ENCODE results near the gene DDX25. TPM values are rescaled to one million over a fixed set of nuclear protein-coding genes. Genes with fewer than 3 reads are reported as not detected.
A peak's percentile ranks its signal among the peaks of the same experiment; 100 is the strongest.

Gene DDX25
- total and polyA plus RNA-seq, 9 of the 15 experiments (the other 6 are each of a cell fraction or from before 2014, with no cell fraction given): not detected

DNA sequence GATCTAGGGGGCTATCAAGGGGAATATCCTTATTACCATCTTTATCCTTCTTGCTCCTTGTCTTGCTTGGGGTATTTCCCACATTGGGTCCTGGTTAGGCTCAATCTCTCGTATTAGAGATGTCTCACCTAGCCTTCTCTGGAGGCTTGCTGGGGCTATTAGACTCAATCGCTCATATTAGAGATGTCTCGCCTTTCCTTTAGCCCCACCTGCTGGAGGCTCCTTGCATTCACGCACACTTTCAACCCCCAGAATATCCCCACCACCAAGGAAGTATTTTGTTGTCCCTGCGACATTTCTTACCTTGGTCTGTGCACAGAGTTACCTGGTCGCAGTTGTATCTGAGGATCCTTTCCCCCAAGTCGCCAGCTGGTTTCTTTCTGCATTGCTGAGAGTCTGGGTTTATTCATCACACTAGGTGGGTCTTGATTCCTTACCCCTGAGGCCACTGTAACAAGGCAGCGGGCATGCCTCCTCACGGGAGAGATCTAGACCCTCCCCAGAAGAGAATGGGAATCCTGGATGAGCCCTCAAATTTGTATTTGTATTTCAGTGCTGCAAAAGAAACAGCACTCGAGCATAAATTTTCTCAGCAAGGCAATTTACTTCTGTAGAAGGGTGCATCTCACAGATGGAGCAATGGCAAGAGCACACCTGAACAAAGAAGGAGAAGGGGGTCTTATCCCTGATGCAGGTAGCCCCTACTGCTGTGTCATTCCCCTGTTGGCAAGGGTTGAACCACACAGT lies 32.7 kb upstream of the DDX25 start:
- H4K20me1 ChIP-seq (replicated peaks; ENCODE audit: control insufficient read depth, insufficient read depth, low read length): no peaks in the 10 kb centered on the region
- intact Hi-C loops (cut with micrococcal nuclease) (loop anchor here (5.0 kb wide), 4 partner anchors 99 to 909 kb away; partner anchors contain the start of gene CHEK1), in situ Hi-C loops (cut with MboI) (loop anchor here (10.0 kb wide), 2 partner anchors 317 to 447 kb away; no protein-coding TSS in a partner anchor)
- ChIA-PET CTCF (ENCODE audit: low intra/inter-chr PET ratio) (interaction anchor here (0.6 to 1.3 kb wide), 3 partner anchors 148 to 910 kb away, joined by 3 to 5 read pairs (median 3); no protein-coding TSS in a partner anchor), POLR2A (no interaction called here)
- DNase-seq (ENCODE audit: extremely low read depth in 1 of 4, low spot score in 3 of 4) (peak; percentile 24 to 55 (median 40)), ATAC-seq (peak; percentile 75), FAIRE-seq (peak; percentile 40)
- H3K4me3 ChIP-seq: no peak overlapping the region
- H2AFZ ChIP-seq (ENCODE audit: low read depth, low read length): no peak overlapping the region
- H3K79me2 ChIP-seq (ENCODE audit: control insufficient read depth, insufficient read depth, low read length): no peaks in the 10 kb centered on the region
- no peaks in the 10 kb centered on the region for H3K27me3 ChIP-seq (ENCODE audit: control insufficient read depth in 2 of 2, insufficient read depth in 2 of 2, low read length in 2 of 2)
- no peak overlapping the region for H3K9ac ChIP-seq (ENCODE audit: insufficient read depth in 1 of 2, low read depth in 2 of 2, low read length in 2 of 2)
- no peaks in the 10 kb centered on the region for H3K9me1 ChIP-seq (ENCODE audit: control insufficient read depth, insufficient read depth, low read length)
- 16% methylated on average over 10 of the region's 10 CpGs for WGBS (ENCODE audit: insufficient coverage, low coverage, missing lambda C conversion rate)
- peaks cover 0 to 3% of the 10 kb centered on the region in 2 experiments; a peak in 2 of 5 replicates for H3K4me1 ChIP-seq (replicated peaks in 1 of 2; ENCODE audit: control insufficient read depth in 2 of 2, insufficient read depth in 2 of 2, low read length in 2 of 2)
- no peak overlapping the region for H3K27ac ChIP-seq (ENCODE audit: extremely low read depth, low read depth, low read length)
- H3K36me3 ChIP-seq (ENCODE audit: control insufficient read depth, insufficient read depth, low read length): no peaks in the 10 kb centered on the region
- BruUV-seq (replicated peaks): no TSS peak
- H3K9me3 ChIP-seq (replicated peaks; ENCODE audit: control insufficient read depth, insufficient read depth, low read depth, low read length): no peaks in the 10 kb centered on the region; the same call in 1 of the 2 replicates
- H3K4me2 ChIP-seq (ENCODE audit: insufficient read depth, low read length): no peak overlapping the region
- TF ChIP-seq, protein P1, sequence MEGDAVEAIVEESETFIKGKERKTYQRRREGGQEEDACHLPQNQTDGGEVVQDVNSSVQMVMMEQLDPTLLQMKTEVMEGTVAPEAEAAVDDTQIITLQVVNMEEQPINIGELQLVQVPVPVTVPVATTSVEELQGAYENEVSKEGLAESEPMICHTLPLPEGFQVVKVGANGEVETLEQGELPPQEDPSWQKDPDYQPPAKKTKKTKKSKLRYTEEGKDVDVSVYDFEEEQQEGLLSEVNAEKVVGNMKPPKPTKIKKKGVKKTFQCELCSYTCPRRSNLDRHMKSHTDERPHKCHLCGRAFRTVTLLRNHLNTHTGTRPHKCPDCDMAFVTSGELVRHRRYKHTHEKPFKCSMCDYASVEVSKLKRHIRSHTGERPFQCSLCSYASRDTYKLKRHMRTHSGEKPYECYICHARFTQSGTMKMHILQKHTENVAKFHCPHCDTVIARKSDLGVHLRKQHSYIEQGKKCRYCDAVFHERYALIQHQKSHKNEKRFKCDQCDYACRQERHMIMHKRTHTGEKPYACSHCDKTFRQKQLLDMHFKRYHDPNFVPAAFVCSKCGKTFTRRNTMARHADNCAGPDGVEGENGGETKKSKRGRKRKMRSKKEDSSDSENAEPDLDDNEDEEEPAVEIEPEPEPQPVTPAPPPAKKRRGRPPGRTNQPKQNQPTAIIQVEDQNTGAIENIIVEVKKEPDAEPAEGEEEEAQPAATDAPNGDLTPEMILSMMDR (IDR thresholded peaks at IDR 0.05 in 2 of 3, conservative IDR thresholded peaks at IDR 0.05 in 1 of 3; ENCODE audit: insufficient read depth in 2 of 3, low read depth in 1 of 3, low read length in 3 of 3): peak; percentile 62 to 63 (median 62)
- no peak for TF ChIP-seq SRSF3 (IDR thresholded peaks at IDR 0.05; ENCODE audit: insufficient read depth, low read length)
- peak in 1 of 2 experiments; percentile 57; a peak in 2 of 4 replicates for TF ChIP-seq RAD21 (CRISPR knock-in tag; conservative IDR thresholded peaks at IDR 0.05 in 1 of 2, IDR thresholded peaks at IDR 0.05 in 1 of 2)
- peak; percentile 37; the same call in 1 of the 2 replicates for TF ChIP-seq TRIM28 (IDR thresholded peaks at IDR 0.05)
- TF ChIP-seq VEZF1 (CRISPR knock-in tag; IDR thresholded peaks at IDR 0.05): no peak
- no peak for TF ChIP-seq RBFOX2 (IDR thresholded peaks at IDR 0.05; ENCODE audit: low read depth, low read length)
- TF ChIP-seq, protein P2, sequence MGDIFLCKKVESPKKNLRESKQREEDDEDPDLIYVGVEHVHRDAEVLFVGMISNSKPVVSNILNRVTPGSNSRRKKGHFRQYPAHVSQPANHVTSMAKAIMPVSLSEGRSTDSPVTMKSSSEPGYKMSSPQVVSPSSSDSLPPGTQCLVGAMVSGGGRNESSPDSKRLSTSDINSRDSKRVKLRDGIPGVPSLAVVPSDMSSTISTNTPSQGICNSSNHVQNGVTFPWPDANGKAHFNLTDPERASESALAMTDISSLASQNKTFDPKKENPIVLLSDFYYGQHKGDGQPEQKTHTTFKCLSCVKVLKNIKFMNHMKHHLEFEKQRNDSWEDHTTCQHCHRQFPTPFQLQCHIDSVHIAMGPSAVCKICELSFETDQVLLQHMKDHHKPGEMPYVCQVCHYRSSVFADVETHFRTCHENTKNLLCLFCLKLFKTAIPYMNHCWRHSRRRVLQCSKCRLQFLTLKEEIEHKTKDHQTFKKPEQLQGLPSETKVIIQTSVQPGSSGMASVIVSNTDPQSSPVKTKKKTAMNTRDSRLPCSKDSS (IDR thresholded peaks at IDR 0.05; ENCODE audit: low read depth, partially characterized antibody): peak; percentile 71
- TF ChIP-seq CBX3 (IDR thresholded peaks at IDR 0.05; ENCODE audit: borderline replicate concordance in 1 of 2, low read length in 2 of 2): peak in 1 of 2 experiments; percentile 83; a peak in 1 of 3 replicates

Data from K562 (cell line).